AG04449 (cell line): ENCODE data around the gene B4GALNT4.
"Not testable (repeated sequence)": the region's sequence is repeated elsewhere in the genome, so short reads cannot be mapped to it uniquely, and the experiment has no call there.

Source experiments
- CTCF ChIA-PET: fragments of 350-600 bp; formaldehyde crosslinking; extraction: SDS; loops from one replicate; lab custom pipeline; 2021; ENCODE audit warnings: antibody characterized with exemption; lab: Yijun Ruan, JAX
- POLR2A ChIA-PET: fragments of 400-600, 350-600 bp; formaldehyde crosslinking; extraction: SDS; loops from one replicate; lab custom pipeline; 2020; ENCODE audit warnings: antibody characterized with exemption, inconsistent platforms; lab: Yijun Ruan, JAX
- DNase-seq: peaks from one replicate; pipeline ENCODE4 v3.0.0-alpha.2; 2010; ENCODE audit warnings: low read depth, low spot score
- H3K4me3 ChIP-seq: 2 replicates; pipeline ENCODE4 v1.5.1; 2011; ENCODE audit warnings: low read depth, mild to moderate bottlenecking, control low read depth, low read length
- TF ChIP-seq, protein P1 (sequence below): IDR thresholded peaks from one replicate; pipeline ENCODE4 v1.5.1; 2011; ENCODE audit warnings: mild to moderate bottlenecking, moderate library complexity, low read length, control low read depth, inconsistent platforms; ENCODE audit not compliant: insufficient read depth; ENCODE audit errors: missing control alignments

B4GALNT4 gene

DNA sequence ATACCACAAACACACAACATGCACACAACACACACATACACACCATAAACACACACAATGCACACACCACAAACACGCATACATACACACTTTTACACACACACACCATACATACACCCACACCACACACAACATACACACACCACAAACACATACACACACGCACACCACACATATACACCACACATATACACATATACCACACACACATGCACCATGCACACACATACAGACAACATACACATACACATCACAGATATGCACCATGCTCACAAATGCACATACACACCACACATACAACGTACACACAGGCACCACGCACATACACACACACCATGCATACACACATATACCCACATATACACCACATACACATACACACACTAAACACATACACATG is 11.7 kb upstream of the B4GALNT4 start:
- CTCF ChIA-PET = interaction anchor here (2.1 kb wide), 1 partner anchor 52 kb away, joined by 10 read pairs; no protein-coding TSS in a partner anchor
- TF ChIP-seq, protein P1, sequence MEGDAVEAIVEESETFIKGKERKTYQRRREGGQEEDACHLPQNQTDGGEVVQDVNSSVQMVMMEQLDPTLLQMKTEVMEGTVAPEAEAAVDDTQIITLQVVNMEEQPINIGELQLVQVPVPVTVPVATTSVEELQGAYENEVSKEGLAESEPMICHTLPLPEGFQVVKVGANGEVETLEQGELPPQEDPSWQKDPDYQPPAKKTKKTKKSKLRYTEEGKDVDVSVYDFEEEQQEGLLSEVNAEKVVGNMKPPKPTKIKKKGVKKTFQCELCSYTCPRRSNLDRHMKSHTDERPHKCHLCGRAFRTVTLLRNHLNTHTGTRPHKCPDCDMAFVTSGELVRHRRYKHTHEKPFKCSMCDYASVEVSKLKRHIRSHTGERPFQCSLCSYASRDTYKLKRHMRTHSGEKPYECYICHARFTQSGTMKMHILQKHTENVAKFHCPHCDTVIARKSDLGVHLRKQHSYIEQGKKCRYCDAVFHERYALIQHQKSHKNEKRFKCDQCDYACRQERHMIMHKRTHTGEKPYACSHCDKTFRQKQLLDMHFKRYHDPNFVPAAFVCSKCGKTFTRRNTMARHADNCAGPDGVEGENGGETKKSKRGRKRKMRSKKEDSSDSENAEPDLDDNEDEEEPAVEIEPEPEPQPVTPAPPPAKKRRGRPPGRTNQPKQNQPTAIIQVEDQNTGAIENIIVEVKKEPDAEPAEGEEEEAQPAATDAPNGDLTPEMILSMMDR = no peak
- POLR2A ChIA-PET = no interaction called here
- DNase-seq = no peak
- no peak overlapping the region for H3K4me3 ChIP-seq

DNA sequence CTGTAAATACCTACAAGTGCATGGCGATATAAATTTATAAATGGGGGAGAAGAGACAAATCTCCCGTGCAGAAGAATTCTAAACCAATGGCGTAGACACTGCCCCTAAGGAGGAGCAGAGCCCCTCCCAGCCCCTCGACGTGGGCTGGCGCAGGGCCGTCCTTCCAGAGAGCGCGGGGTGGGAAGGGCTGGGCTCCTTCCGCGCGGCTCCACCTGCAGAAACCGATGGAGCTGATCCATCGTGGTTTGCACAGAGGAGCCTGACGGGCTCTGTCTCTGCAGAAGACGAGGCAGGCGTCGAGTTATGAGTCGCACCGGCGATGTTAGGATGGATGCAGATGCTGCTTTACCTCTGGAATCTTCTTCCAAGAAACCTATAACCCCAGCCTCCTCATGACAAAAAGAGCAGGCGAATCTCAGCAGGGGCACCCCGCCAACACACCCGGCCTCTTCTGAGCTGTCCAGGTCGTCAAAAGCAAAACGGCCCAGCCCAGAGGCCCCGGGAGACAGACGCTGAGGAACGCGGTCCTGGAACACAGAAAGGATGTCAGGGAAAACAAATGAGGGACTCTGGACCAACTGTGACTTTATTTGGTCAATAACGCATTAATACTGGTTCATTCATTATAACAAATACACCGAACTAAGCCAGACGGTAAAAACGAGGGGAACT is 11.0 kb upstream of the B4GALNT4 start:
- no peak overlapping the region for H3K4me3 ChIP-seq
- no peak for DNase-seq
- TF ChIP-seq, protein P1 = no peak
- ChIA-PET POLR2A (no interaction called here), CTCF (interaction anchor here (1.4 to 7.8 kb wide), 4 partner anchors 10 to 108 kb away, joined by 3 to 61 read pairs (median 9); no protein-coding TSS in a partner anchor)

DNA sequence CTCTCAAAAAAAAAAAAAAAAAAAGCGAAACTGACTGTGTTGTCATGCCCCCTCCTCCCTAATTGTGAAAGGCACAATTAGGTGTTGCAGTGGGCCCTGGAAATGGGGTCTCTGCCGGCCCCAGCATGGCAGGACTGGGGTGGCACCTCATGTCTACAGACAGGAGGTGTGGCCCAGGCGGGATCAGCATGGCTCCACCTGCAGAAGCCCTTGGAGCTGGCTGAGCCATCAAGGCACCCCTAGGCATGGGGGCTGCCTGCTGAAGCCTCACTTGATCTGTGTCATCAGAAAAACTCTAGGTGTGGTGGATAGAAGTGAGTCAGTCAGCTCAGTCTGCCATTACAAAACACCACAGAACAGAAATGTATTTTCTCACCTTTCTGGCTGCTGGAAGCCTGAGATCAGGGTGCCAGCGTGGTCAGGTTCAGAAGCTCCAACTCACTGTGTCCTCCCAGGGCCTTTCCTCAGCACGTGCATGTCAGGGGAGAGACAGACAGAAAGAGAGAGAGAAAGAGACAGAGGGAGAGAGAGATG is 10.1 kb upstream of the B4GALNT4 start:
- no peak overlapping the region for H3K4me3 ChIP-seq
- ChIA-PET CTCF (interaction anchor here (1.4 to 7.8 kb wide), 4 partner anchors 9 to 109 kb away, joined by 3 to 61 read pairs (median 9); no protein-coding TSS in a partner anchor), POLR2A (no interaction called here)
- TF ChIP-seq, protein P1 = no peak
- DNase-seq = no peak

- no peak for DNase-seq
- H3K4me3 ChIP-seq = no peak overlapping the region
- TF ChIP-seq, protein P1 = no peak
- ChIA-PET POLR2A (no interaction called here), CTCF (interaction anchor here (0.5 to 7.8 kb wide), 7 partner anchors 20 to 141 kb away, joined by 3 to 69 read pairs (median 3); partner anchors contain the start of gene IFITM2)
These were observed 8.7 kb upstream of the B4GALNT4 start for GRCh38 chr11:360326-361280.

GRCh38 chr11:362642-363442 is 6.5 kb upstream of the B4GALNT4 start:
- TF ChIP-seq, protein P1 = no peak
- POLR2A ChIA-PET = no interaction called here

GRCh38 chr11:363443-363805 is 5.9 kb upstream of the B4GALNT4 start:
- DNase-seq, H3K4me3 ChIP-seq, POLR2A ChIA-PET: not testable (repeated sequence)
- CTCF ChIA-PET = interaction anchor here (0.8 to 7.8 kb wide), 14 partner anchors 8 to 160 kb away, joined by 3 to 69 read pairs (median 4); partner anchors contain the start of genes IFITM2 and PKP3

More at GRCh38 chr11:362642-363442, 6.5 kb upstream of the B4GALNT4 start:
- no peak overlapping the region for H3K4me3 ChIP-seq
- DNase-seq = no peak
- CTCF ChIA-PET = interaction anchor here (0.8 to 7.8 kb wide), 16 partner anchors 9 to 166 kb away, joined by 3 to 69 read pairs (median 4); partner anchors contain the start of genes IFITM2 and PKP3
